RWPE1 (cell line): Measurements from ENCODE around the gene GRID2.
"Not testable (repeated sequence)": the region's sequence is repeated elsewhere in the genome, so short reads cannot be mapped to it uniquely, and the experiment has no call there.

Experiments
- CTCF ChIA-PET: fragments of 350-600 bp; sonication (Branson Sonifier 250); formaldehyde crosslinking; extraction: SDS; loops from one replicate; lab custom pipeline; 2021; lab: Yijun Ruan, JAX
- POLR2A ChIA-PET: fragments of 400-600 bp; formaldehyde crosslinking; extraction: SDS; loops from one replicate; lab custom pipeline; 2020; ENCODE audit warnings: antibody characterized with exemption; ENCODE audit not compliant: low non-redundant PET; lab: Yijun Ruan, JAX
- DNase-seq: peaks from one replicate; pipeline ENCODE4 v3.0.0; 2012; ENCODE audit warnings: low spot score
- H3K27ac ChIP-seq: fragments of 450-650 bp; 2 replicates; pipeline ENCODE4 v1.5.1; 2017
- TF ChIP-seq, protein P1 (sequence below): fragments of 450-650 bp; conservative IDR thresholded peaks from 2 replicates; pipeline ENCODE4 v1.5.1; 2017; ENCODE audit warnings: low read depth, mild to moderate bottlenecking

GRID2 gene

GRCh38 chr4:93359586-93359985 lies 1055.8 kb downstream of the GRID2 start:
- DNase-seq, result no peak

GRCh38 chr4:93366169-93366755 lies 1062.5 kb downstream of the GRID2 start:
- POLR2A ChIA-PET, DNase-seq, H3K27ac ChIP-seq, CTCF ChIA-PET: not testable (repeated sequence)

More at GRCh38 chr4:93359586-93359985, 1055.8 kb downstream of the GRID2 start:
- H3K27ac ChIP-seq, result no peak overlapping the region
- TF ChIP-seq, protein P1, sequence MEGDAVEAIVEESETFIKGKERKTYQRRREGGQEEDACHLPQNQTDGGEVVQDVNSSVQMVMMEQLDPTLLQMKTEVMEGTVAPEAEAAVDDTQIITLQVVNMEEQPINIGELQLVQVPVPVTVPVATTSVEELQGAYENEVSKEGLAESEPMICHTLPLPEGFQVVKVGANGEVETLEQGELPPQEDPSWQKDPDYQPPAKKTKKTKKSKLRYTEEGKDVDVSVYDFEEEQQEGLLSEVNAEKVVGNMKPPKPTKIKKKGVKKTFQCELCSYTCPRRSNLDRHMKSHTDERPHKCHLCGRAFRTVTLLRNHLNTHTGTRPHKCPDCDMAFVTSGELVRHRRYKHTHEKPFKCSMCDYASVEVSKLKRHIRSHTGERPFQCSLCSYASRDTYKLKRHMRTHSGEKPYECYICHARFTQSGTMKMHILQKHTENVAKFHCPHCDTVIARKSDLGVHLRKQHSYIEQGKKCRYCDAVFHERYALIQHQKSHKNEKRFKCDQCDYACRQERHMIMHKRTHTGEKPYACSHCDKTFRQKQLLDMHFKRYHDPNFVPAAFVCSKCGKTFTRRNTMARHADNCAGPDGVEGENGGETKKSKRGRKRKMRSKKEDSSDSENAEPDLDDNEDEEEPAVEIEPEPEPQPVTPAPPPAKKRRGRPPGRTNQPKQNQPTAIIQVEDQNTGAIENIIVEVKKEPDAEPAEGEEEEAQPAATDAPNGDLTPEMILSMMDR, result no peak
- POLR2A ChIA-PET, result no interaction called here
- CTCF ChIA-PET, result interaction anchor here (0.7 kb wide), 1 partner anchor 26 kb away, joined by 3 read pairs; no protein-coding TSS in a partner anchor

- no peak for DNase-seq
- CTCF ChIA-PET, result no interaction called here
- POLR2A ChIA-PET, result no interaction called here
- TF ChIP-seq, protein P1, result no peak
- H3K27ac ChIP-seq, result no peak overlapping the region
Measured at GRCh38 chr4:93368968-93369367, 1065.2 kb downstream of the GRID2 start.

DNA sequence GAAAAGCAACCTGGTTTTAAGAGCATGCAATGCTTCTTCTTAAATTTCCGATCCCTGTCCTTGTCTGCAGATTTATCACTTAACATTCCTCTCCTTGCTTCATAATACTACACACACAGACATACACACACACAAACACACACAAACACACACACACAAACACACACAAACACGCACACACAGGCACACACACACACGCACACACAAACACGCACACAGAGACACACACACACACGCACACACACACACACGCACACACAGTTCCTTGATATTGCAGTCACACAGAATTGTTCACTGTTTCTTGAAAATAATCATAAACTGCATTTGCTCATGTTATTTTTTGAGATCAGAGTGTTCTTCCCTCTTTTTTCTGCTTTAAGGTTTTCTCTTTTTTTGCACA lies 1066.5 kb downstream of the GRID2 start:
- TF ChIP-seq, protein P1, result no peak

DNA sequence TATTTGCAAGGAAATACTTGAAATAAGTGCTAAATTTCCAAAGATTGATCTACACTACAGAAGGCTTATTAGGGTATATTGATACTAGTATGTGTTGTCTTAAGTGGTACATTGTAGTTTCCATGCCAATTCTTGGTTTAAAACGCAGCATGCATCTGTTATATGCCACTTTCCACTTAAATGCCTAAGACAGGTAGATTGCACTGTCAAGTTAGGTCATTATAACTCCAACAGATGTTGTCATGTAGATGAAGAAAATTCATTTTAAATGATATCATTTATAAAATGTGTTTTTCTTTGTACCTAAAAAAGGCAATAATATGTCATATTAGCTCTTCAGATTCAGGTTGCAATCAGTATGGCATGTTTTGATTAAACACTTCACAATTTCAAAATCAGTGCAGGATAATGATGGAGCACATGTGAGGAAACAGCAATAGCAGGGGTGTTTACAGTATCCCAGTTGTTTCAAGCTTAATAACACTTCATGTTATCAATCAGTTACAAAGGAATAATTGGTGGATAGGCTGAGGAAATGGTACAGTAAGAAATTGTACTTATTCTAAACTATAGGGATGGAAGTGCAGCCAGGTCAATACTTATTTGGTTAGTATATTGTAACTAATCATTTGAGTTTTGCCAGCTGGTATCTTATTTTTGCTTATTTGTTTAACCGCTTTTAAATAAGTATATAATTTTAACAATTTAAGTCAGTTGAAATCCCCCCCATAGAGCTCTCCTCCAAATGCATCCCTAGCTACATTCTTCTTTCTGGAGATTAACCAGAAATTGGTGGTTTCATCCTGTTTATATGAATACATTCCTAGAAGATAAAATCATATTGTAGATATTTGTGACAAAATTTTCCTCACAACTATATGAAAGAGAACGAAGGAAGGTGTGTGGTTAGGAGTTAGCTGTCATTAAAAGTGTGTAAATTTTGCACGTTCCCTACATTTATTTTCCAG lies 1070.4 kb downstream of the GRID2 start:
- CTCF ChIA-PET, result no interaction called here
- POLR2A ChIA-PET, result no interaction called here
- DNase-seq, result no peak
- TF ChIP-seq, protein P1, result no peak
- H3K27ac ChIP-seq, result no peak overlapping the region

More for the DNA sequence above, 1066.5 kb downstream of the GRID2 start:
- POLR2A ChIA-PET, result no interaction called here
- no peak overlapping the region for H3K27ac ChIP-seq
- DNase-seq, result no peak
- CTCF ChIA-PET, result no interaction called here

DNA sequence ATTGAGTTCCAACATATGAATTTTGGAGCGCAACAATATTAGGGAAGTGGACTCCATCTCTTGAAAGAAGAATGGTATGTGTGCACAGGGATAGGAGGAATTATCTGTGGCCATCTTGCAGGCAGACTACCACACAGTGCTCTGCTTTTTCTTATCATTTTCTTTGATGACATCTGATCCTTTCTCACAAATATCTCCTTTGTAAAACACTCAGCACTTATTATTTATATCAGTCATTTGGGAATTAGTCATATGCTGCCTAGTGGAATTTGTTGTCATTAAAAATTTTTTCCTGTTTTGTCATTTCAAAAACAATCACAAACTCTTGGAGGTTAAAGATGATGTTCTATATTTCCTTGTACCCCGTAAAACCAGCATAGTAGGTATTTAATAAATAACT lies 1080.5 kb downstream of the GRID2 start:
- POLR2A ChIA-PET, result no interaction called here
- no peak overlapping the region for H3K27ac ChIP-seq
- TF ChIP-seq, protein P1, result no peak
- CTCF ChIA-PET, result no interaction called here
- DNase-seq, result no peak

DNA sequence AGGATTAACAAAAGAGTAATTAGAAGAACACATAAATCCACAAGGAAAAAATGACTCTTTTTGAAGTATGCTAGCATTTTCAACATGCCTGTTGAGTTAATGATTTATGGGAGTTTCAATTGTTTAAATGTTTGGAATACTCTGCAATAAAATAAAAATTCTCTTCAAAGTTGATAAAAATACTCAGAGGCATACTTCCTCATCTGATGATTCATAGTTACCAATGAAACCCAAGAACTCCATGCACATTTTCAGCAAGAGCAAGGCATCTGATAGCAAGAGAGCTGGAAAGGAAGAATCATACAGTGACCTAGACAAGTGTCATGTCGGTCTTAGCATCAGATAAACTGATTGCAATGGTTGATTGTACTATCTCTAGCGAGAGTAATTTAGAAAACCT lies 1081.1 kb downstream of the GRID2 start:
- ChIA-PET CTCF (interaction anchor here (1.1 kb wide), 1 partner anchor 186 kb away, joined by 5 read pairs; no protein-coding TSS in a partner anchor), POLR2A (no interaction called here)
- H3K27ac ChIP-seq, result no peak overlapping the region
- no peak for DNase-seq
- TF ChIP-seq, protein P1, result no peak
